Fibroblast of the aortic adventitia (primary cell): ENCODE results near the gene CAPZA1. TPM values are rescaled to one million over a fixed set of nuclear protein-coding genes. Genes with fewer than 3 reads are reported as not detected.
A peak's percentile ranks its signal among the peaks of the same experiment; 100 is the strongest.

Experiments used
- DNase-seq: peaks from one replicate; pipeline ENCODE4 v3.0.0-alpha.2; 2010; ENCODE audit warnings: low read depth
- H3K4me3 ChIP-seq: 2 replicates; pipeline ENCODE4 v1.5.1; 2011; ENCODE audit warnings: low read depth, mild to moderate bottlenecking, control low read depth, low read length, moderate library complexity
- total RNA-seq: library from RNA; depleted of rRNA; stranded (reverse); fragments of >200 nt; gene quantifications from 2 replicates; pipeline ENCODE4 v1.2.3, GENCODE V29; 2012; ENCODE audit warnings: low replicate concordance
- TF ChIP-seq, protein P1 (sequence below): IDR thresholded peaks from 2 replicates; pipeline ENCODE4 v1.5.1; 2011; ENCODE audit warnings: mild to moderate bottlenecking, low read length, control low read depth, inconsistent platforms; ENCODE audit not compliant: insufficient read depth

The CAPZA1 gene
- 79.9 and 281 TPM in 2 replicates for total RNA-seq

DNA sequence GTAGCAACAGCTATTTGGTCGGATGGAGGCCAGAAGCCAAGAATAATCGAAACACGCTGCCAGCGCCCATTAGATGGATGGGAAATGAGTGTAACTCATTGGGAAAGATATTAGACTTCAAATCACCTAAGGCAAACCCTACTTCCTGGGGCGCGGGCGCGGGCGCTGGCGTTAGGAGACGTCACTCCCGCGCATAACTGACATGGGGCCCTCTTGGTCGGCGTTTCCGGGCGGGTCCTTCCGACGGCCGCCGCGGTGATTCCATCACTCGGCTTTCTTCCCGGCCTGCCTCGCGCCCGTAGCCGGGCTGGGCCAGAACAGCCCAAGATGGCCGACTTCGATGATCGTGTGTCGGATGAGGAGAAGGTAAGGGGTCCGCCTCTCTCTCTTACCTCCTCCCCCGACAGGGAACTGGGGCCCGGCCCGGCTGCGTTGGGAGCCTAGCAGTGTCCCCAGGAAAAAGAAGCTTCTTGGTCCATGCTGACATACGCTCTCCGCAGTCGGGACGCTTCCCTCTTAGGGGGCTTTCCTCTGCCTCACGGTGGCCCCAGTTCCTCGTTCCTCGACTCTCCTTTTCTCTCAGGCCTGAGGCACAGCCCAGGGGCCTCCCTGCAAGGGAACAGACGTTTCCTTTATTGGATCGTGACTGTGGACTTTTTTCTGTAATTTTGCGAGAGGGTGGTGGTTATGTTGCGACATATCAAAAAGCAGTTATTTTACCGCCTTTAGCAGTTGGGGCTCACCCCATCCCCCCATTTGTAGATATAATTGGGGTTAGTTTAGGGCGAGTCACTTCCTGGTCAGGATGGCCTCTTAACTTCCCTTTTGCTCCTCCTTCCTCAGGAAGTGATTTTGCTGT, at the start of gene CAPZA1:
Gene CAPZA1 (plus strand): TSS at position 315 of the 859 bp plus-strand sequence. CDS start 13 bp downstream, at position 328.
- TF ChIP-seq, protein P1, sequence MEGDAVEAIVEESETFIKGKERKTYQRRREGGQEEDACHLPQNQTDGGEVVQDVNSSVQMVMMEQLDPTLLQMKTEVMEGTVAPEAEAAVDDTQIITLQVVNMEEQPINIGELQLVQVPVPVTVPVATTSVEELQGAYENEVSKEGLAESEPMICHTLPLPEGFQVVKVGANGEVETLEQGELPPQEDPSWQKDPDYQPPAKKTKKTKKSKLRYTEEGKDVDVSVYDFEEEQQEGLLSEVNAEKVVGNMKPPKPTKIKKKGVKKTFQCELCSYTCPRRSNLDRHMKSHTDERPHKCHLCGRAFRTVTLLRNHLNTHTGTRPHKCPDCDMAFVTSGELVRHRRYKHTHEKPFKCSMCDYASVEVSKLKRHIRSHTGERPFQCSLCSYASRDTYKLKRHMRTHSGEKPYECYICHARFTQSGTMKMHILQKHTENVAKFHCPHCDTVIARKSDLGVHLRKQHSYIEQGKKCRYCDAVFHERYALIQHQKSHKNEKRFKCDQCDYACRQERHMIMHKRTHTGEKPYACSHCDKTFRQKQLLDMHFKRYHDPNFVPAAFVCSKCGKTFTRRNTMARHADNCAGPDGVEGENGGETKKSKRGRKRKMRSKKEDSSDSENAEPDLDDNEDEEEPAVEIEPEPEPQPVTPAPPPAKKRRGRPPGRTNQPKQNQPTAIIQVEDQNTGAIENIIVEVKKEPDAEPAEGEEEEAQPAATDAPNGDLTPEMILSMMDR, result no peak
- H3K4me3 ChIP-seq, result peak within 1 kb of the TSS; percentile 100
- DNase-seq, result peak; percentile 89

DNA sequence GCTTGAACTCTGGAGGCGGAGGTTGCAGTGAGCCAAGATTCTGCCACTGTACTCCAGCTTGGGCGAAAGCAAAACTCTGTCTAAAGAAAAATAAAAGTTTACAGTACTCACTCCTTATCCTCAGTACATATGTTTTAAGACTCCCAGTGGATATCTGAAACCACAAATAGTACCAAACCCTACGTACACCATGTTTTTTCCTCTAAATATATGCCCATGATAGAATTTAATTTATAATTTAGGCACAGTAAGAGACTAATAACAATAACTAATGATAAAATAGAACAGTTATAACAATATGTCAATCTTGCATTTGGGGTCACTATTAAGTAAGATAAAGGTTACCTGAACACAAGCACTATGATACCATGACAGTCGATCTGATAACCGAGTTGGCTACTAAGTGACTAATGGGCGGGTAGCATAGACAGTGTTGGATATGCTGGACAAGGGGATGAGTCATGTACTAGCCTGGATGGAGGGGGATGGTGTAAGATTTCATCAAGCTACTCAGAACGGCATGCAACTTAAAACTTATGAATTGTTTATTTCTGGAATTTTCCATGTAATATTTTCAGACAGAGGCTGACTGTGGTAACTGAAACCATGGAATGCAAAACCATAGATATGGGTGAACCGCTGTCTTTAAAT, 44.4 kb upstream of the CAPZA1 start:
- H3K4me3 ChIP-seq, result no peak overlapping the region
- peak; percentile 82 for DNase-seq
- TF ChIP-seq, protein P1, result no peak

DNA sequence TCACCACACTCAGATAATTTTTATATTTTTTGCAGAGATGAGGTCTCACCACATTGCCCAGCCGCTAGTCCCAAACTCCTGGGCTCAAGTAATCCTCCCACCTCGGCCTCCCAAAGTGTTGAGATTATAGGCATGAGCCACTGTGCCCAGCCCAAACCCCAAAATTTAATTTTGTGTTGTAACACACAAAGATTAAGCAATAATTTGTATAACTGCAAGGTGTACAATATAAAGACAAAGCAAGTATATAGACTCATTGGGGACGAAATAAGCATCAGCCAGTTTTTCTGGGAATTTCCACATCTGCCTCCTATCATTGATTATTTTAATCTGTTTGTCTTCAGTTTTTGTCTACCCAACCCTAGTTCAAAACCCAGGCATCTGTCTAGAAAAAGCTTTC, 43.4 kb upstream of the CAPZA1 start:
- TF ChIP-seq, protein P1, result no peak
- DNase-seq, result no peak

DNA sequence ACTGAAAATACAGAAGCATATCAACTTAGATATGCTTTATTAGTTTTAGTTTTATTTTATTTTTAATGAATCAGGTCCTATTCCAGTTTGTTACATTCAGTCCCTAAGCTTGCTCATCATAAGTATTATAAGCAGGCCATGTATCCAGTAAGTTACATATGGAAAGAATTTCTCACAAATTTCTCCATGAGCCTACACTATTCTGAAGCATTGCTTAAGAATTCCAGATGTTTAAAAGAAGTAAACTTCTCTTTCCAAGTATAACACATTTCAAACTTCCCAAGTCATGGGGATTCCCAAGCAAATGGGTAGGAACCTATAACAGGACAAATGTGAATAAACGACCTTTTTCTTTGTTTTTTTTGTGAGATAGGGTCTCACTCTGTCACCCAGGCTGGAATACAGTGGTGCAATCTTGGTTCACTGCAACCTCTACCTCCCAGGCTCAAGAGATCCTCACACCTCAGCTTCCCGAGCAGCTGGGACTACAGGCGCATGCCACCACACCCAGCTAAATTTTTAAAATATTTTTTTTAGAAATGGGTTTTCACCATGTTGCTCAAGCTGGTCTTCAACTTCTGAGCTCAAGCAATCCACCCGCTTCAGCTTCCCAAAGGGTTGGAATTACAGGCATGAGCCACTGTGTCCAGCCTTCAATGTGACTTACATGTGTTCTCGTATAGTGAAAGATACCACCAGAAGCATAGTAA, 39.7 kb upstream of the CAPZA1 start:
- TF ChIP-seq, protein P1, result no peak
- no peak overlapping the region for H3K4me3 ChIP-seq
- DNase-seq, result peak; percentile 48

More for the DNA sequence above, 43.4 kb upstream of the CAPZA1 start:
- H3K4me3 ChIP-seq, result no peak overlapping the region

DNA sequence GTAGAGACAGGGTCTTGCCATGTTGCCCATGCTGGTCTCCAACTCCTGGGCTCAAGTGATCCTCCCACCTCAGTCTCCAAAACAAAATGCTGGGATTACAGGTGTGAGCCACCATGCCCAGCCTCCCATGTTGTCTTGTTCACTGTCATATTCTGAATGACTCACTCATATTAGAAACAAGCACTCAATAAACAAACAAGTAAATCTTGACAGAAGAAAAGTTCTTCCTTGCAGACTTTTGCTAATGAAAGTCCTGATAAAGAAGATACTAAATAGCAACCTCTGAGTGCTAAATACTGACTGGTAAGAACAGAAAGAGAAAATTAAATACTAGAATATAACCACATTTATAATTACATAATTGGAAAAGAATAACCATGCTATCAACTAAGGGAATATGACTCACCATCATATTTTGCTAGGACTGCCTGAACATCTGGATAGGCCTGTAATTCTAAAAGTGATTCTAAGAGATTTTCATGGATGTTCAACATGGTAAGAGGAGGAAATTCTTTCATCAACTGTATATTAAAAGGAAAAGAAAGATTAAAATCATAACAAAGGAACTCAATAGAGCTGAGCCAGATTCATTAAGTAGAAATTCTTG, 37.9 kb upstream of the CAPZA1 start:
- TF ChIP-seq, protein P1, result no peak
- no peak overlapping the region for H3K4me3 ChIP-seq
- DNase-seq, result peak; percentile 28

DNA sequence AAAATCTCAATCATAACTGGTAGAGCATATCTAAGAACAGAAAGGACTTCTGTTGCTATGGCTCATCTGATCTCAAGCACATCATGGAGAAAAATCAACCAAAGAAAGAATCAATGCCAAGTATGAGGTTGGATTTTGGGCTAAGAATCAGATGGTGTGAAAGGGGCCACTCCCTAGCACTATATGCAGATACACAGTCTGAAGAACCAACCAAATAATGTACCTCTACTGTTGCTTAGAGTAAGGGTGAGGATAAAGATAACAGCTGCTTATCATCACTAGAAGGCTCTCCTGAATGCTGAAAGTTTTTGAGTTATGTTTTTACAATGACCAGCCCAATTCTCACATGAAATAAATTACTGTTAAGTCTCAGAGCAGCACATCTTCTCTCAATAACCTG, 36.3 kb upstream of the CAPZA1 start:
- TF ChIP-seq, protein P1, result no peak
- DNase-seq, result peak; percentile 31
- H3K4me3 ChIP-seq, result no peak overlapping the region
